ENCODE measurements around the gene FNDC10. TPM values are rescaled to one million over a fixed set of nuclear protein-coding genes. Genes with fewer than 3 reads are reported as not detected.

Gene FNDC10
- total and polyA plus RNA-seq, 2 donors (not counting 3 experiments of a cell fraction or from before 2014, with no cell fraction given) = 1.5 to 2.3 TPM

- POLR2A ChIA-PET = no interaction called here
- no peak overlapping the region for H2AFZ ChIP-seq (ENCODE audit: low read depth, low read length)
- peaks cover 11% of the 10 kb centered on the region for H3K4me1 ChIP-seq (ENCODE audit: control insufficient read depth, extremely low read depth, insufficient read depth, low read length)
- peaks cover 4% of the 10 kb centered on the region for H4K20me1 ChIP-seq (replicated peaks; ENCODE audit: control insufficient read depth, extremely low read depth, insufficient read depth, low read length)
- no peaks in the 10 kb centered on the region for H3K27me3 ChIP-seq (ENCODE audit: control insufficient read depth in 2 of 2, insufficient read depth in 2 of 2, low read length in 2 of 2)
- no peaks in the 10 kb centered on the region for H3K9me1 ChIP-seq (replicated peaks; ENCODE audit: control insufficient read depth, extremely low read depth, insufficient read depth, low read length)
- no peak overlapping the region for H3K4me3 ChIP-seq (replicated peaks in 1 of 3; ENCODE audit: insufficient read depth in 1 of 3, low read depth in 1 of 3, low read length in 3 of 3)
- no peaks in the 10 kb centered on the region for H3K9me3 ChIP-seq (replicated peaks; ENCODE audit: control insufficient read depth, insufficient read depth, low read length)
- CTCF ChIA-PET = no interaction called here
- intact Hi-C loops (cut with micrococcal nuclease) (no loop called here), dilution Hi-C loops (cut with MboI; ENCODE audit: extremely low pct_ligation_motif_present, low sequenced_read_pairs) (no loop called here)
- TF ChIP-seq, protein P1, sequence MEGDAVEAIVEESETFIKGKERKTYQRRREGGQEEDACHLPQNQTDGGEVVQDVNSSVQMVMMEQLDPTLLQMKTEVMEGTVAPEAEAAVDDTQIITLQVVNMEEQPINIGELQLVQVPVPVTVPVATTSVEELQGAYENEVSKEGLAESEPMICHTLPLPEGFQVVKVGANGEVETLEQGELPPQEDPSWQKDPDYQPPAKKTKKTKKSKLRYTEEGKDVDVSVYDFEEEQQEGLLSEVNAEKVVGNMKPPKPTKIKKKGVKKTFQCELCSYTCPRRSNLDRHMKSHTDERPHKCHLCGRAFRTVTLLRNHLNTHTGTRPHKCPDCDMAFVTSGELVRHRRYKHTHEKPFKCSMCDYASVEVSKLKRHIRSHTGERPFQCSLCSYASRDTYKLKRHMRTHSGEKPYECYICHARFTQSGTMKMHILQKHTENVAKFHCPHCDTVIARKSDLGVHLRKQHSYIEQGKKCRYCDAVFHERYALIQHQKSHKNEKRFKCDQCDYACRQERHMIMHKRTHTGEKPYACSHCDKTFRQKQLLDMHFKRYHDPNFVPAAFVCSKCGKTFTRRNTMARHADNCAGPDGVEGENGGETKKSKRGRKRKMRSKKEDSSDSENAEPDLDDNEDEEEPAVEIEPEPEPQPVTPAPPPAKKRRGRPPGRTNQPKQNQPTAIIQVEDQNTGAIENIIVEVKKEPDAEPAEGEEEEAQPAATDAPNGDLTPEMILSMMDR (IDR thresholded peaks at IDR 0.05; ENCODE audit: extremely low read depth in 1 of 2, insufficient read depth in 1 of 2, low read depth in 1 of 2, low read length in 2 of 2) = no peak
- TF ChIP-seq POLR2AphosphoS5 (IDR thresholded peaks at IDR 0.05; ENCODE audit: insufficient read depth, low read depth, low read length) (no peak), GATA2 (IDR thresholded peaks at IDR 0.05; ENCODE audit: insufficient read depth, insufficient read length, low read depth, low read length) (no peak)
- BruUV-seq (replicated peaks) = no TSS peak
- peaks cover 14 to 27% of the 10 kb centered on the region in 2 experiments for H3K36me3 ChIP-seq (ENCODE audit: control insufficient read depth in 2 of 2, extremely low read depth in 1 of 2, insufficient read depth in 2 of 2, low read length in 2 of 2)
- no peak for DNase-seq (ENCODE audit: low read depth, low spot score)
- no peak overlapping the region for H3K9ac ChIP-seq (replicated peaks; ENCODE audit: extremely low read depth, insufficient read depth, low read length)
- no peak overlapping the region for H3K4me2 ChIP-seq (ENCODE audit: insufficient read depth, low read length)
- no peak overlapping the region for H3K27ac ChIP-seq (ENCODE audit: insufficient read depth, low read depth, low read length)
- H3K79me2 ChIP-seq (ENCODE audit: control insufficient read depth, insufficient read depth, low read length) = peaks cover 78% of the 10 kb centered on the region
- no peak for FAIRE-seq
These were observed 34.6 kb downstream of the FNDC10 start for GRCh38 chr1:1565340-1565739.

GRCh38 chr1:1564268-1564667 lies 35.7 kb downstream of the FNDC10 start:
- no peaks in the 10 kb centered on the region for H3K9me1 ChIP-seq (replicated peaks; ENCODE audit: control insufficient read depth, extremely low read depth, insufficient read depth, low read length)
- H3K4me1 ChIP-seq (ENCODE audit: control insufficient read depth, extremely low read depth, insufficient read depth, low read length) = peaks cover 11% of the 10 kb centered on the region
- no peak overlapping the region for H3K4me2 ChIP-seq (ENCODE audit: insufficient read depth, low read length)
- dilution Hi-C loops (cut with MboI; ENCODE audit: extremely low pct_ligation_motif_present, low sequenced_read_pairs) (no loop called here), intact Hi-C loops (cut with micrococcal nuclease) (no loop called here)
- peaks cover 16 to 30% of the 10 kb centered on the region in 2 experiments for H3K36me3 ChIP-seq (ENCODE audit: control insufficient read depth in 2 of 2, extremely low read depth in 1 of 2, insufficient read depth in 2 of 2, low read length in 2 of 2)
- no peak for DNase-seq (ENCODE audit: low read depth, low spot score)
- peaks cover 68% of the 10 kb centered on the region for H3K79me2 ChIP-seq (ENCODE audit: control insufficient read depth, insufficient read depth, low read length)
- ChIA-PET POLR2A (no interaction called here), CTCF (no interaction called here)
- TF ChIP-seq, protein P1 (IDR thresholded peaks at IDR 0.05; ENCODE audit: extremely low read depth in 1 of 2, insufficient read depth in 1 of 2, low read depth in 1 of 2, low read length in 2 of 2) = no peak
- TF ChIP-seq FOS (IDR thresholded peaks at IDR 0.05; ENCODE audit: borderline replicate concordance, insufficient read depth, low read length) = no peak
- no peak for TF ChIP-seq MYC (IDR thresholded peaks at IDR 0.05; ENCODE audit: low read depth, low read length)
- no peak for TF ChIP-seq POLR2A (IDR thresholded peaks at IDR 0.05; ENCODE audit: low read depth, low read length)
- no peak for TF ChIP-seq GATA2 (IDR thresholded peaks at IDR 0.05; ENCODE audit: insufficient read depth, insufficient read length, low read depth, low read length)
- TF ChIP-seq MAX (IDR thresholded peaks at IDR 0.05; ENCODE audit: insufficient read depth, insufficient read length) = no peak
- TF ChIP-seq EZH2 (IDR thresholded peaks at IDR 0.05; ENCODE audit: borderline replicate concordance, low read depth, low read length, severe bottlenecking) = no peak
- no peak for TF ChIP-seq JUN (IDR thresholded peaks at IDR 0.05; ENCODE audit: borderline replicate concordance, insufficient read depth, insufficient read length, low read depth)
- TF ChIP-seq POLR2AphosphoS5 (IDR thresholded peaks at IDR 0.05; ENCODE audit: insufficient read depth, low read depth, low read length) = no peak
- no peaks in the 10 kb centered on the region for H3K9me3 ChIP-seq (replicated peaks; ENCODE audit: control insufficient read depth, insufficient read depth, low read length)
- H3K9ac ChIP-seq (replicated peaks; ENCODE audit: extremely low read depth, insufficient read depth, low read length) = no peak overlapping the region
- no peak overlapping the region for H3K4me3 ChIP-seq (replicated peaks in 1 of 3; ENCODE audit: insufficient read depth in 1 of 3, low read depth in 1 of 3, low read length in 3 of 3)
- BruUV-seq (replicated peaks) = TSS peak; percentile 3
- no peaks in the 10 kb centered on the region for H3K27me3 ChIP-seq (ENCODE audit: control insufficient read depth in 2 of 2, insufficient read depth in 2 of 2, low read length in 2 of 2)
- H2AFZ ChIP-seq (ENCODE audit: low read depth, low read length) = no peak overlapping the region
- peaks cover 4% of the 10 kb centered on the region for H4K20me1 ChIP-seq (replicated peaks; ENCODE audit: control insufficient read depth, extremely low read depth, insufficient read depth, low read length)
- no peak overlapping the region for H3K27ac ChIP-seq (ENCODE audit: insufficient read depth, low read depth, low read length)
- FAIRE-seq = no peak

Measured in endothelial cell of umbilical vein (primary cell).